NCI-H2196 (cell line): ENCODE results near the gene MPP1.

Experiments
- DNase-seq: peaks from one replicate; lab custom pipeline; 2025; ENCODE audit not compliant: unreplicated experiment; lab: John Stamatoyannopoulos, UW

The MPP1 gene

GRCh38 chrX:154775419-154776349 lies 29.6 kb downstream of the MPP1 start:
- peak; percentile 28 for DNase-seq

GRCh38 chrX:154774622-154775021 lies 30.7 kb downstream of the MPP1 start:
- no peak for DNase-seq

GRCh38 chrX:154762537-154763296 lies 42.6 kb downstream of the MPP1 start, which contains the start of gene DKC1:
DKC1 (plus strand) TSS chrX:154762864; CDS start chrX:154762966, 102 bp downstream.
- peak; percentile 93 for DNase-seq

DNA sequence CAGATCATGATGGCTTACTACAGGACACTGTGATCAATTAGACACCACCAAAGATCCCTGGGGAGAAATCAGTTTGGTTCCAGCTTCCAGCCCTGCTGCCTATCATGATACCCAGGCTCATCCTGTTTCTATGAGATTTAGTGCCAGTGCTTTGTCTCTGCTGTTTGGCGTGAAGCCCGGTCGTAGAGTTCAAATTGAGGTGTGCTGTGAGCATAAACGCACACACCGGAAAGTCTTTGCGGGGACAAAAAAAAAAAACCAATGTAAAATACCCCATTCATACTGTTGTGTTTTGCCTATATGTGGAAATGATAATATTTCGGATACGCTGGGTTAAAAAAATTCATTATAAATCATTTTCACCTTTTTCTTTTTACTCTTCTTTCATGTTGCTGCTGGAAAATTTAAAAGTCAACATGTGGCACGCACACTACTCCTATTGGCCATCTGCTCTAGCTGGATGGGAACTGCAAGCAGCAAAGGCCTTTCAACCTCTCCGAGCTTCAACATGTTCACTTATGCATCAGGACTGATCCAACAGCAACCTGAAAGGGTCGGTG lies 43.2 kb downstream of the MPP1 start:
- peak; percentile 43 for DNase-seq

- no peak for DNase-seq
Observed at GRCh38 chrX:154758696-154759095, 46.6 kb downstream of the MPP1 start.

DNA sequence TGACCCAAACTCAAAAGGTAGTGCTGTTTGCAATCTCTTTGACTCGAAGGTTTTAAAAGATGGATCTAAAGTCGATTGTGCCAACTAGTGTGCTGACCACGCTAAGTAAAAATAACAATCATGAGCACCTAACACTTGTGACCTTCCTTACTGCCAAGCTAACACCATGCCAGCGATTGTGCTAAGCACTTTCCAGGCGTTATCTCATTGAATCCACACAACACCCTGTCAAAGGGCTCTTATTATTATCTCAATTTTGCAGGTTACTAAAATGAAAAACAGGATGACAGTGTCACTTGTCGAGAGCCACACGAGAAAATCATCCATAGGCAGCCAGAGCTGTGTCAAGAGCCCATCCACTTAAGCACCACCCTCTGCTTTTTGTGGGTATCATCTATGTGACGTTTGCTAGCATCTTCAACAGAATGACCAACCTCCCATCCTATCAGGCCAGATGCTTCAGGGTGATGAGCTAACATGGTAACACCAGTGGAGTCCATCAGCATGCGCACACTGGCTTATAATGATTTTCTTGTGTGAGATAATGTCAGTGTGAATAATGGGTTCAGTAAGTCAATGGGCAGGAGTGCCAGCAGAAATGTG lies 53.5 kb downstream of the MPP1 start:
- no peak for DNase-seq

- no peak for DNase-seq
Observed at GRCh38 chrX:154751203-154751668, 54.0 kb downstream of the MPP1 start.

- no peak for DNase-seq
Observed at GRCh38 chrX:154750301-154751202, 54.7 kb downstream of the MPP1 start, which contains the start of gene GAB3. GAB3 (minus strand) TSS chrX:154751077; CDS start chrX:154751025, 52 bp downstream.

DNA sequence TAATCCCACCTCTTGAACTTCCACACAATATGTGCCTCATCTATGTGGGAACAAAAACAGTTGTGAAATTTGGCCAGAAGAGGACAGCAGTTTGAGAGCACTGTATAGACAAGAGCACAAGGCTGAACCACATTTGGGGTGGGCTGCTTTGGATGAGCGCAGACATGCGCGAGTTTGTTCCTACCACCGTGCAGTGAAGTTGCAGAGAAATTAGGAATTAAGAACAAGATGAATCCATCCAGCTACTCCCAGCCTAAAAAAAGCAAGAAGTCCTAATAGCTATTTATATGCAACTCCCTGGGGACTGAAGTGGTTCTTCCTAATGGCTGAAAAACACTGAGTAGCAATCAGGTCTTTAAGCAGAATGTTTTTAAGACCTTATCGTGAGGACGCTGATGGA lies 55.4 kb downstream of the MPP1 start:
- no peak for DNase-seq

DNA sequence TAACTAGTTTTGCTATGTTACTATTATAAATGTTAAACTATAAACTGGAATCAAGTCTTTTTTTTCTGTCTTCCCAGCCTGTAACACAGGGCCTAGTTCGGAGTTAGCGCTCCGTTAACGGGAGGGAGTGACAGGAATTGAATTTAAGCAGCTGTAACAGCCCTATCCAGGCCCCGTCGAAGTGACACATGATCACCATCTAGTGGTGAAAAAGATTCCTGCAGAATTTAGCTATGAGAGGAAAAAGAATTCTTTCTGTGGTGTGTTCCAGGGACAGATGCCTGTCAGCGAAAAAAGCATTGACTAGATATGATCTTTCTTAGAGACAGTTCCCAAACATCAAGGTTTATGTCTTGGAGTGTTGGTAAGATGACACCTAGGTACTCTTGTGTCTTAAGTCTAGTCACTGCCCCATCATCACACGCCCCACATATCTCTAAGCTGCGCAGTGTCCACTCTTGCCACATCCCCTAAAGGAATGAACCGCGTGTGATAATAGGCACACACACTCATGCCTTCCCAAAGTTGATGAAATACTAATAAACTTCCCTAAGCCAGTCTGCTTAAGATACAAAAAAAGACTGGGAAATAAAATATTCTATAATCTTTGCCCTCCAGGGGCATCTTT lies 56.5 kb downstream of the MPP1 start:
- DNase-seq, result peak; percentile 63

DNA sequence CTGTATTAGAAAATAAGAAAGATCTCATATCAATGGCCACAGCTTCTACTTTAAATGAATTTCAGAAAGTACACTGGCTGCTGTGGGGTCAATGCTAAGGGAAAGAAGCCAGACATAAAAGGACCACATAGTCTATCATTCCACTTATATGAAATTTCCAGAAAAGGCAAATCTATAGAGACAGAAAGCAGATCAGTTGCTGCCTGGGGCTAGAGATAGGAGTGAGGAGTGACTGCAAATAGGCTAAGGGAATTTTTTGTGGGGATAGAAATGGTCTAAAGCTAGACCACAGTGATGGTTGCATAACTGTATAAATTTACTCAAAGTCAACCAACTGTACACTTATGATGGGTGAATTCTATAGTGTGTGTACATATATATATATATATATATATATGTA lies 62.7 kb downstream of the MPP1 start:
- DNase-seq, result no peak

DNA sequence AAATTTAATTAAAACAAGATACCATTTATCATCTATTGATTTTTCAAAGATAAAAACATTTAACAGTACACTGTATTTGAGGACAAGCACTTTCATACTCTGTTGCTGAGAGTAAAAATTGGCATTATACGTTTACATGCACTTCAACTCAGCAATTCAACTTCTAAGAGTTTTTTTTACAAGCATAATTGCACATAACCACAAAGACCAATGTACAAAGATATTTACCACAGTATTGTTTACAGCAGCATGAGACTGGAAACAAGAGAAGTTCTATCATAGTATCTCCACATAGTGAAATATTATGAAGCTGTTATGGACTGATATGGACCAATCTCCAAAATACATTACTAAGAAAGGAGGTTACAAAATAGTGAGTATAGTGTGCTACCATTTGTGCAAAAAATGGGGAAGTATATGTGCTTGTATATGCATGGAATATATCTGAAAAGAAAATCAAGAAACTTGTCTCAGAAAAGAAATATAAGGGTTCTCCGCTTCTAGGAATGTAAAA lies 65.3 kb downstream of the MPP1 start:
- DNase-seq, result no peak

GRCh38 chrX:154738011-154738738 lies 67.1 kb downstream of the MPP1 start:
- DNase-seq, result peak; percentile 13

- DNase-seq, result no peak
Observed at GRCh38 chrX:154737136-154737535, 68.1 kb downstream of the MPP1 start.

GRCh38 chrX:154735695-154736393 lies 69.4 kb downstream of the MPP1 start:
- no peak for DNase-seq

DNA sequence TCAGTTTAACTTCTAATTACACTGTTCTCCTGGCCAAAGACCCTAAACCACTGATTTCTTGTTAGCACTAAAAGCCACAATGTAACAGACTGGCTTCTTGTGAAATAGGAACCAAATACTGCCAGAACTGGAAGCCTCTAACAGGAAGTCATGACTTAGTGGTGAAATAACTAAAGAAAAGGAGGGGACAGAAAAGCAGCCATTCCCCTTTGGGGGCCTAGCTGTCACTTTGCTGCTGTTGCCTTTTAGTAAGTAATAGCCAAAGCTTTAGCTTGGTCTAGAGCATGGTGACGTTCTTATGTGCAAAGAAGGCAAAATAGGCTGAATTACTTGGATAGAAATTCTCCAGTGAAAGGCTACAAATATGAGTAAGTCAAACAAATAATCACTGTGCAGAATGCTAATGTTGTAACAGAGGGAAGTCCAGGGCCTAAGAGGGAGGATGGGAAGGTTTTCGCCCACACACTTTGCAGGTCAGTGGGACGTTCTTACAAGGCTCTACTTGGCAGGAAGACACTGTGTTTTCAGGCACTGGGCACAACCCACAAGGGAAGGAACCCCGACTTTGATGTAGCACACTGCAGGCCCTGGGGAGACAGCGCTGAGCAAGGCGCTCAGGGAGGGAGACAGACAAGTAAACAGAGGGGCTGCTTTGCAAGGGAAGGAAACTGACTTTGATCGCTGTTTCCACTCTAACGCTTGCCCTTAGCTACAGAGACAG lies 71.1 kb downstream of the MPP1 start:
- DNase-seq, result no peak

- no peak for DNase-seq
Observed at GRCh38 chrX:154733066-154733425, 72.2 kb downstream of the MPP1 start.
